Endothelial cell of umbilical vein (primary cell): ENCODE results near the gene SLC25A2. TPM values are rescaled to one million over a fixed set of nuclear protein-coding genes. Genes with fewer than 3 reads are reported as not detected.

ENCODE experiments used
- BruUV-seq: library from RNA; stranded (reverse); fragments of 400-500 nt; replicated peaks from 2 replicates; lab custom pipeline; 2021; lab: Mats Ljungman, UMichigan
- CTCF ChIA-PET: fragments of 300-600, 350-600 bp; sonication (Branson Sonifier 250); formaldehyde crosslinking; loops from one replicate; lab custom pipeline; 2021; ENCODE audit warnings: antibody characterized with exemption, inconsistent platforms; lab: Charles Lee
- POLR2A ChIA-PET: fragments of 300-600, 350-600 bp; sonication (Branson Sonifier 250); formaldehyde crosslinking; loops from one replicate; lab custom pipeline; 2021; ENCODE audit warnings: antibody characterized with exemption, inconsistent platforms; lab: Charles Lee
- DNase-seq: peaks from one replicate; pipeline ENCODE4 v3.0.0-alpha.2; 2011; ENCODE audit warnings: low read depth, low spot score
- FAIRE-seq: peaks from 2 replicates; lab custom pipeline; 2011; peaks lifted over from hg19 to GRCh38; lab: Jason Lieb, UNC
- H2AFZ ChIP-seq: 2 replicates; pipeline ENCODE4 v1.6.0; 2012; ENCODE audit warnings: low read depth, low read length, control low read depth, inconsistent platforms
- H3K27ac ChIP-seq: 2 replicates; pipeline ENCODE4 v1.5.1; 2011; ENCODE audit warnings: low read depth, mild to moderate bottlenecking, control low read depth, low read length, moderate library complexity; ENCODE audit not compliant: insufficient read depth
- H3K27me3 ChIP-seq, 2 experiments: 2 replicates each; pipeline versions ENCODE4 v1.6.0 to v1.6.1; 2011; ENCODE audit warnings: low read length in 2 of 2, mixed read lengths in 1 of 2; ENCODE audit not compliant: control insufficient read depth in 2 of 2, insufficient read depth in 2 of 2
- H3K36me3 ChIP-seq, 2 experiments: 2 replicates in 1 of 2; 3 replicates in 1 of 2; pipeline ENCODE4 v1.5.1; 2011; ENCODE audit warnings: low read length in 2 of 2, mild to moderate bottlenecking in 1 of 2, moderate library complexity in 1 of 2; ENCODE audit not compliant: control insufficient read depth in 2 of 2, insufficient read depth in 2 of 2; ENCODE audit errors: extremely low read depth in 1 of 2
- H3K4me1 ChIP-seq: 3 replicates; pipeline ENCODE4 v1.5.1; 2011; ENCODE audit warnings: mild to moderate bottlenecking, low read length; ENCODE audit not compliant: control insufficient read depth, insufficient read depth; ENCODE audit errors: extremely low read depth
- H3K4me2 ChIP-seq: 2 replicates; pipeline ENCODE4 v1.6.1; 2011; ENCODE audit warnings: low read length, control low read depth, mixed read lengths; ENCODE audit not compliant: insufficient read depth
- H3K4me3 ChIP-seq, 3 experiments: fragments of 200-600 bp in 1 of 3; sonication (generic), shearing (Covaris generic) in 1 of 3; replicated peaks in 1 of 3; 2 replicates each; pipeline ENCODE4 v1.5.1; 2011 to 2016; ENCODE audit warnings: control low read depth in 3 of 3, low read length in 3 of 3, mild to moderate bottlenecking in 2 of 3, inconsistent platforms in 1 of 3, low read depth in 1 of 3, moderate library complexity in 1 of 3; ENCODE audit not compliant: insufficient read depth in 1 of 3
- H3K79me2 ChIP-seq: 2 replicates; pipeline ENCODE4 v1.6.0; 2012; ENCODE audit warnings: low read length, inconsistent platforms; ENCODE audit not compliant: control insufficient read depth, insufficient read depth
- H3K9ac ChIP-seq: replicated peaks from 2 replicates; pipeline ENCODE3; 2011; ENCODE audit warnings: low read length, control low read depth; ENCODE audit not compliant: insufficient read depth; ENCODE audit errors: extremely low read depth
- H3K9me1 ChIP-seq: replicated peaks from 3 replicates; pipeline ENCODE4 v1.6.0; 2011; ENCODE audit warnings: mild to moderate bottlenecking, low read length; ENCODE audit not compliant: control insufficient read depth, insufficient read depth; ENCODE audit errors: extremely low read depth
- H3K9me3 ChIP-seq: replicated peaks from 2 replicates; pipeline ENCODE4 v1.5.1; 2012; ENCODE audit warnings: low read length, inconsistent platforms; ENCODE audit not compliant: control insufficient read depth, insufficient read depth
- H4K20me1 ChIP-seq: replicated peaks from 2 replicates; pipeline ENCODE3; 2011; ENCODE audit warnings: mild to moderate bottlenecking, low read length; ENCODE audit not compliant: control insufficient read depth, insufficient read depth; ENCODE audit errors: extremely low read depth
- EZH2 ChIP-seq: IDR thresholded peaks from 2 replicates; pipeline ENCODE4 v1.6.1; 2012; ENCODE audit warnings: borderline replicate concordance, low read depth, mild to moderate bottlenecking, moderate library complexity, low read length, inconsistent platforms; ENCODE audit not compliant: severe bottlenecking
- FOS ChIP-seq: IDR thresholded peaks from 2 replicates; pipeline ENCODE4 v1.6.1; 2011; ENCODE audit warnings: mild to moderate bottlenecking, low read length, moderate library complexity, borderline replicate concordance; ENCODE audit not compliant: insufficient read depth
- GATA2 ChIP-seq: IDR thresholded peaks from 2 replicates; pipeline ENCODE4 v1.7.0; 2011; ENCODE audit warnings: low read depth, mild to moderate bottlenecking, moderate library complexity, mixed read lengths, low read length; ENCODE audit not compliant: insufficient read length, insufficient read depth
- JUN ChIP-seq: IDR thresholded peaks from 2 replicates; pipeline ENCODE4 v1.6.1; 2011; ENCODE audit warnings: borderline replicate concordance, low read depth; ENCODE audit not compliant: insufficient read length, insufficient read depth
- MYC ChIP-seq: IDR thresholded peaks from one replicate; pipeline ENCODE4 v1.6.1; 2011; ENCODE audit warnings: mild to moderate bottlenecking, low read depth, low read length
- POLR2A ChIP-seq: IDR thresholded peaks from 2 replicates; pipeline ENCODE4 v1.6.1; 2012; ENCODE audit warnings: low read depth, mild to moderate bottlenecking, control low read depth, low read length
- POLR2AphosphoS5 ChIP-seq: IDR thresholded peaks from 2 replicates; pipeline ENCODE4 v1.6.1; 2012; ENCODE audit warnings: low read depth, mild to moderate bottlenecking, control low read depth, low read length, moderate library complexity; ENCODE audit not compliant: insufficient read depth
- dilution Hi-C: fragments of 300-500 bp; cut with MboI; formaldehyde crosslinking; loops from one replicate; pipeline ENCODE4 v1.15.0; 2019; ENCODE audit warnings: low sequenced_read_pairs; ENCODE audit not compliant: extremely low pct_ligation_motif_present
- intact Hi-C: fragments of 100-400 bp; cut with micrococcal nuclease; formaldehyde crosslinking; loops from one replicate; pipeline ENCODE4 v1.10.0; 2022
- polyA plus RNA-seq, 4 experiments: library from polyadenylated mRNA; depleted of rRNA in 3 of 4; stranded (reverse) in 3 of 4; unstranded in 1 of 4; fragments of >200 nt; gene quantifications; 2 replicates each; pipeline versions ENCODE4 v1.2.1 to v1.2.3, GENCODE V29; 2011 to 2012; ENCODE audit warnings: missing spikeins in 1 of 4
- total RNA-seq: library from RNA; stranded (reverse); gene quantifications from 2 replicates; pipeline ENCODE4 v1.2.3, GENCODE V29; 2021
- TF ChIP-seq, protein P1 (sequence below), 2 donors: IDR thresholded peaks; 1 replicate in 1 of 2; 2 replicates in 1 of 2; pipeline ENCODE4 v1.5.1; 2011; ENCODE audit warnings: low read length in 2 of 2, mild to moderate bottlenecking in 2 of 2, moderate library complexity in 2 of 2, control low read depth in 1 of 2, inconsistent platforms in 1 of 2, low read depth in 1 of 2; ENCODE audit not compliant: insufficient read depth in 1 of 2; ENCODE audit errors: extremely low read depth in 1 of 2
- TF ChIP-seq, protein P2 (sequence below): IDR thresholded peaks from 2 replicates; pipeline ENCODE4 v1.6.1; 2011; ENCODE audit not compliant: insufficient read depth, insufficient read length

Gene SLC25A2
- total and polyA plus RNA-seq, 2 donors (not counting 3 experiments of a cell fraction or from before 2014, with no cell fraction given), result 0.46 TPM; not detected in 1

DNA sequence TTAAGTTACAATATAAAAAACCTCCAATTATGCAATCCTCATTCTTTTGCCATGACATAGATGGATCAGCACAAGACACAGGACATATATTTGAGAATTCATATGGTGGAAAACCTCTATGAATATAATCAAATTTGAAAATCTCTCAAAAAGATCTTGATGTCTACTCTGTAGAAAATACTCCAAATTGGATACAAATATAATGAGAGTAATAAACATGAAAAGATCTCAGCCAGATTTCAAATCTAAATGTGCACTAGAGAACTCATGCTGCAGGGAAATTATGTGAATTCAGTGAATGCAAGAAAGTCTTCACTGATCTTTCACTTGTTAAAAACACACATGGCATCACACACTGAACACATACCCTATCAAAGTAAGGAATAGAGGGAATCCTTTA is 44.9 kb downstream of the SLC25A2 start:
- TF ChIP-seq POLR2A, result no peak
- TF ChIP-seq EZH2, result no peak
- TF ChIP-seq POLR2AphosphoS5, result no peak
- TF ChIP-seq GATA2, result no peak
- no peak for TF ChIP-seq FOS
- TF ChIP-seq JUN, result no peak
- no peak for TF ChIP-seq MYC
- TF ChIP-seq, protein P1, sequence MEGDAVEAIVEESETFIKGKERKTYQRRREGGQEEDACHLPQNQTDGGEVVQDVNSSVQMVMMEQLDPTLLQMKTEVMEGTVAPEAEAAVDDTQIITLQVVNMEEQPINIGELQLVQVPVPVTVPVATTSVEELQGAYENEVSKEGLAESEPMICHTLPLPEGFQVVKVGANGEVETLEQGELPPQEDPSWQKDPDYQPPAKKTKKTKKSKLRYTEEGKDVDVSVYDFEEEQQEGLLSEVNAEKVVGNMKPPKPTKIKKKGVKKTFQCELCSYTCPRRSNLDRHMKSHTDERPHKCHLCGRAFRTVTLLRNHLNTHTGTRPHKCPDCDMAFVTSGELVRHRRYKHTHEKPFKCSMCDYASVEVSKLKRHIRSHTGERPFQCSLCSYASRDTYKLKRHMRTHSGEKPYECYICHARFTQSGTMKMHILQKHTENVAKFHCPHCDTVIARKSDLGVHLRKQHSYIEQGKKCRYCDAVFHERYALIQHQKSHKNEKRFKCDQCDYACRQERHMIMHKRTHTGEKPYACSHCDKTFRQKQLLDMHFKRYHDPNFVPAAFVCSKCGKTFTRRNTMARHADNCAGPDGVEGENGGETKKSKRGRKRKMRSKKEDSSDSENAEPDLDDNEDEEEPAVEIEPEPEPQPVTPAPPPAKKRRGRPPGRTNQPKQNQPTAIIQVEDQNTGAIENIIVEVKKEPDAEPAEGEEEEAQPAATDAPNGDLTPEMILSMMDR (IDR thresholded peaks at IDR 0.05; ENCODE audit: extremely low read depth in 1 of 2, insufficient read depth in 1 of 2, low read depth in 1 of 2, low read length in 2 of 2), result no peak
- TF ChIP-seq, protein P2, sequence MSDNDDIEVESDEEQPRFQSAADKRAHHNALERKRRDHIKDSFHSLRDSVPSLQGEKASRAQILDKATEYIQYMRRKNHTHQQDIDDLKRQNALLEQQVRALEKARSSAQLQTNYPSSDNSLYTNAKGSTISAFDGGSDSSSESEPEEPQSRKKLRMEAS, result no peak
- Histone ChIP-seq H2AFZ (no peak overlapping the region), H3K27me3 (no peaks in the 10 kb centered on the region), H3K36me3 (no peaks in the 10 kb centered on the region), H3K9me1 (no peaks in the 10 kb centered on the region), H3K4me1 (no peaks in the 10 kb centered on the region), H3K9me3 (peaks cover 6% of the 10 kb centered on the region), H3K79me2 (no peaks in the 10 kb centered on the region), H3K9ac (no peak overlapping the region), H3K4me2 (no peak overlapping the region), H4K20me1 (no peaks in the 10 kb centered on the region), H3K4me3 (no peak overlapping the region), H3K27ac (no peak overlapping the region)
- BruUV-seq, result no TSS peak
- no peak for DNase-seq
- ChIA-PET CTCF (no interaction called here), POLR2A (no interaction called here)
- dilution Hi-C loops (no loop called here), intact Hi-C loops (no loop called here)
- FAIRE-seq, result no peak
